Fibroblast of pulmonary artery (primary cell): Measurements from ENCODE around the gene HIVEP3.

Experiments used
- DNase-seq: peaks from one replicate; pipeline ENCODE4 v3.0.0-alpha.2; 2010; ENCODE audit warnings: low read depth
- H3K4me3 ChIP-seq: replicated peaks from 2 replicates; pipeline ENCODE4 v1.5.1; 2011; ENCODE audit warnings: low read depth, mild to moderate bottlenecking, control low read depth, low read length, moderate library complexity
- CTCF ChIP-seq: IDR thresholded peaks from 2 replicates; pipeline ENCODE4 v1.5.1; 2011; ENCODE audit warnings: mild to moderate bottlenecking, control low read depth, low read length, inconsistent platforms; ENCODE audit errors: missing control alignments

HIVEP3 gene

GRCh38 chr1:41722184-41722583, 196.5 kb downstream of the HIVEP3 start:
- TF ChIP-seq CTCF = no peak
- no peak overlapping the region for H3K4me3 ChIP-seq
- DNase-seq = no peak

- H3K4me3 ChIP-seq = no peak overlapping the region
- TF ChIP-seq CTCF = no peak
- DNase-seq = no peak
These were observed 197.8 kb downstream of the HIVEP3 start for GRCh38 chr1:41720861-41721410.

- H3K4me3 ChIP-seq = no peak overlapping the region
- no peak for DNase-seq
- no peak for TF ChIP-seq CTCF
These were observed 199.1 kb downstream of the HIVEP3 start for GRCh38 chr1:41719590-41719989.

GRCh38 chr1:41719128-41719527, 199.6 kb downstream of the HIVEP3 start:
- H3K4me3 ChIP-seq = no peak overlapping the region
- no peak for DNase-seq
- TF ChIP-seq CTCF = no peak

GRCh38 chr1:41718497-41718896, 200.2 kb downstream of the HIVEP3 start:
- H3K4me3 ChIP-seq = no peak overlapping the region
- DNase-seq = no peak
- TF ChIP-seq CTCF = no peak

GRCh38 chr1:41716188-41717130, 202.3 kb downstream of the HIVEP3 start:
- no peak overlapping the region for H3K4me3 ChIP-seq
- TF ChIP-seq CTCF = no peak
- no peak for DNase-seq
